Right atrium auricular region (tissue), 2 donors: Measurements from ENCODE around the gene DCAF16. TPM values are rescaled to one million over a fixed set of nuclear protein-coding genes. Genes with fewer than 3 reads are reported as not detected.

Experiments
- total RNA-seq, 2 donors: library from RNA; depleted of rRNA; stranded (reverse); fragments of >200 nt; gene quantifications; one replicate each; pipeline ENCODE4 v1.1.0, GENCODE V29; 2016

DCAF16 gene
- total RNA-seq, 2 donors from 2014 or later: 15.1 to 24.7 TPM

Other genes starting within 250 kb of the DCAF16 start
- 10 to 100 TPM; 35.5 to 67.2 TPM for gene LAP3, start 233.6 kb downstream of the DCAF16 start, total RNA-seq
- 1 to 10 TPM; 5.1 to 5.9 TPM for gene MED28, start 196.1 kb downstream of the DCAF16 start, total RNA-seq
- gene FAM184B, start 29.1 kb downstream of the DCAF16 start, total RNA-seq: not detected
- under 1 TPM; 0.20 to 0.44 TPM for gene NCAPG, start 222 bp upstream of the DCAF16 start, total RNA-seq
- 10 to 100 TPM in 1 of 2 donors, 1 to 10 TPM in 1; 8.8 to 12.3 TPM for gene LCORL, start 211.0 kb upstream of the DCAF16 start, total RNA-seq